Body of pancreas (tissue), 4 donors: ENCODE data around the gene TMEM131L. TPM values are rescaled to one million over a fixed set of nuclear protein-coding genes. Genes with fewer than 3 reads are reported as not detected.

Experiments used
- ATAC-seq: fragments of 150-250 bp; one replicate; pipeline ENCODE4 v1.9.1; 2016
- DNase-seq, 4 donors: peaks; one replicate each; pipeline ENCODE4 v3.0.0-alpha.2; 2019
- H3K27ac ChIP-seq, 4 donors: fragments of 200-600 bp; sonication (generic); 1 replicate in 3 of 4; 2 replicates in 1 of 4; pipeline versions ENCODE4 v1.5.1 to v1.6.1; 2016 to 2019; ENCODE audit warnings: mild to moderate bottlenecking in 1 of 4, mixed read lengths in 1 of 4, moderate library complexity in 1 of 4
- H3K27me3 ChIP-seq, 2 donors: fragments of 200-600 bp; sonication (generic); one replicate each; pipeline ENCODE4 v1.6.0; 2016; ENCODE audit warnings: mild to moderate bottlenecking in 1 of 2
- H3K36me3 ChIP-seq, 2 donors: fragments of 200-600 bp; sonication (generic); replicated peaks in 1 of 2; 2 replicates each; pipeline ENCODE4 v1.5.1; 2016; ENCODE audit warnings: low read depth in 2 of 2; ENCODE audit not compliant: insufficient read depth in 1 of 2
- H3K4me1 ChIP-seq: fragments of 200-600 bp; sonication (generic); one replicate; pipeline ENCODE4 v1.6.0; 2016
- H3K4me3 ChIP-seq, 2 donors: fragments of 200-600 bp; sonication (generic); 1 replicate in 1 of 2; 2 replicates in 1 of 2; pipeline ENCODE4 v1.5.1; 2016 to 2019
- H3K9me3 ChIP-seq, 3 donors: fragments of 200-600 bp; sonication (generic); 1 replicate in 2 of 3; 2 replicates in 1 of 3; pipeline ENCODE4 v1.5.1; 2016
- POLR2A ChIP-seq, 3 donors: fragments of 450-650 bp; IDR thresholded peaks; one replicate each; pipeline ENCODE4 v1.6.1; 2016; ENCODE audit warnings: antibody characterized with exemption in 3 of 3, mild to moderate bottlenecking in 2 of 3
- WGBS, 2 donors: methylation state at CpG; one replicate each; pipeline ENCODE4 v1.1.5; 2017; 5-methylcytosine and 5-hydroxymethylcytosine counted together
- intact Hi-C: fragments of 100-400 bp; cut with DNase I; formaldehyde crosslinking; loops from one replicate; pipeline ENCODE4 v1.15.1; 2023
- total RNA-seq, 2 donors: library from RNA; depleted of rRNA; stranded (reverse); fragments of >200 nt; gene quantifications; one replicate each; pipeline ENCODE4 v1.1.0, GENCODE V29; 2016
- TF ChIP-seq, protein P1 (sequence below), 7 experiments: fragments of 450-650 bp in 4 of 7; fragments of 200-600 bp in 3 of 7; sonication (generic) in 3 of 7; IDR thresholded peaks; one replicate each; pipeline ENCODE4 v1.5.1; 2016 to 2019; ENCODE audit warnings: antibody characterized with exemption in 7 of 7

The TMEM131L gene
- total RNA-seq, 2 donors from 2014 or later, result 47.1 to 63.6 TPM

DNA sequence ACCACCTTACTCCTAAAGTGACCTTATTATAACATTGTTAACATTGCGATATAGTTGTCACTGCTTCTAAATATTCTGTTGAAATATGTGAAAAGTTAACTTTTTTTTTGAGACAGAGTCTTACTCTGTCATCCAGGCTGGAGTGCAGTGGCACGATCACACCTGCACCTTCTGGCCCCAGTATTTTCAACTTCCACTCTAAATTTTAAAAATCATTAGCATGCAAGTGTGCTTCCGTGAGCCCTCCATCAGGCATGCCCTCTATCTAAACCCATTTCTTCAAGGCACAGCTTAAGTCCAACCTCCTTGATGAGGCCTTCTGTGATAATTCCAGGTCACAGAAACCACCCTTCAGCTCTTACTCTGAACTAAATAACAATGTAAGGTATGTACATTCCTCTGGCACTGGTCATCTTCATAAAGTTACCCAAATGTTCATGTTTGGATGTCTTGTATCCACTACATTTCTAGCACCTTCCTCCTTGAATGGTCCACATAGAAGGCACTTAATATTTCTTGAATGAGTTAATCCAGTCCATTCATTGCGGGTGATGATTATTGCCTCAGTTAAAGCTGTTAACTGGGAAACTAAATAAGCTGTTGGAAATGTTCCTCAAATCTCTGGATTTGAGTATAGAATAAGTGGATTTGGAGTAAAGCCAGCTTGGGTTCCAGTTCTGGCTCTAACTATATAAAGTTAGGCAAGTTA lies 38.6 kb upstream of the TMEM131L start:
- ATAC-seq (no peak), DNase-seq (no peak)
- H3K27me3 ChIP-seq, result no peaks in the 10 kb centered on the region
- no peaks in the 10 kb centered on the region for H3K4me1 ChIP-seq
- TF ChIP-seq, protein P1, sequence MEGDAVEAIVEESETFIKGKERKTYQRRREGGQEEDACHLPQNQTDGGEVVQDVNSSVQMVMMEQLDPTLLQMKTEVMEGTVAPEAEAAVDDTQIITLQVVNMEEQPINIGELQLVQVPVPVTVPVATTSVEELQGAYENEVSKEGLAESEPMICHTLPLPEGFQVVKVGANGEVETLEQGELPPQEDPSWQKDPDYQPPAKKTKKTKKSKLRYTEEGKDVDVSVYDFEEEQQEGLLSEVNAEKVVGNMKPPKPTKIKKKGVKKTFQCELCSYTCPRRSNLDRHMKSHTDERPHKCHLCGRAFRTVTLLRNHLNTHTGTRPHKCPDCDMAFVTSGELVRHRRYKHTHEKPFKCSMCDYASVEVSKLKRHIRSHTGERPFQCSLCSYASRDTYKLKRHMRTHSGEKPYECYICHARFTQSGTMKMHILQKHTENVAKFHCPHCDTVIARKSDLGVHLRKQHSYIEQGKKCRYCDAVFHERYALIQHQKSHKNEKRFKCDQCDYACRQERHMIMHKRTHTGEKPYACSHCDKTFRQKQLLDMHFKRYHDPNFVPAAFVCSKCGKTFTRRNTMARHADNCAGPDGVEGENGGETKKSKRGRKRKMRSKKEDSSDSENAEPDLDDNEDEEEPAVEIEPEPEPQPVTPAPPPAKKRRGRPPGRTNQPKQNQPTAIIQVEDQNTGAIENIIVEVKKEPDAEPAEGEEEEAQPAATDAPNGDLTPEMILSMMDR (IDR thresholded peaks at IDR 0.05), result no peak
- TF ChIP-seq POLR2A (IDR thresholded peaks at IDR 0.05), result no peak
- WGBS, 2 donors, result 90 to 96% methylated on average over 4 of the region's 4 CpGs
- H3K36me3 ChIP-seq, result no peaks in the 10 kb centered on the region
- H3K27ac ChIP-seq, result no peak overlapping the region
- H3K4me3 ChIP-seq, result no peak overlapping the region
- intact Hi-C loops, result no loop called here
- H3K9me3 ChIP-seq, result no peaks in the 10 kb centered on the region

DNA sequence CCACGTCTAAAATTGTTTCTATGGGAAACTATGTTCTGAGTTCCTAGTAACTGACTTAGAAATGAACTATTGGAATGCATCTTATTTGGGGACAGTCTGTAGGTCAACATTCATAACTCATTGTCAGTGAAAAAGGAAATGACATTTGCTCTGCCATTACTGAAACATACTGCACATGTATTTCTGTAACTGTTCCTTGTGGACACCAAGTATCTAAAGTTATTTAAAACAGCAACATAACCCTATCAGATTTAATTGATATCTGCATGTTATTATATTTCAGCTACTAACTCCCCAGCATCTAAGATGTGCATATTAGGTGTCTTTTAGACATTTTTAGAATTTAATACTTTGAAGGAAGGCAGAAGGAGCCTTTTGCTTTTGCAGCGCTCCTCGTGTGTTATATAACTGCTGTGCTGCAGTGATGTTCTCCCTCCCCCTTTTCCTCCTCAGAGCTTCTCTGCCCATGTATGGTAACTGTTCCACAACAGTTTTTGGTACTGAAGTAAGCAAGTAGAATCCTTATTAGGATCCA lies 37.2 kb upstream of the TMEM131L start:
- 63 to 72% methylated on average over 3 of the region's 3 CpGs for WGBS, 2 donors
- H3K27me3 ChIP-seq, result no peaks in the 10 kb centered on the region
- H3K27ac ChIP-seq, result no peak overlapping the region
- TF ChIP-seq POLR2A (IDR thresholded peaks at IDR 0.05), result no peak
- TF ChIP-seq, protein P1 (IDR thresholded peaks at IDR 0.05), result no peak
- H3K4me3 ChIP-seq, result no peak overlapping the region
- intact Hi-C loops, result no loop called here
- ATAC-seq (no peak), DNase-seq (no peak)
- H3K36me3 ChIP-seq, result no peaks in the 10 kb centered on the region
- peaks cover 8% of the 10 kb centered on the region for H3K4me1 ChIP-seq
- no peaks in the 10 kb centered on the region for H3K9me3 ChIP-seq

DNA sequence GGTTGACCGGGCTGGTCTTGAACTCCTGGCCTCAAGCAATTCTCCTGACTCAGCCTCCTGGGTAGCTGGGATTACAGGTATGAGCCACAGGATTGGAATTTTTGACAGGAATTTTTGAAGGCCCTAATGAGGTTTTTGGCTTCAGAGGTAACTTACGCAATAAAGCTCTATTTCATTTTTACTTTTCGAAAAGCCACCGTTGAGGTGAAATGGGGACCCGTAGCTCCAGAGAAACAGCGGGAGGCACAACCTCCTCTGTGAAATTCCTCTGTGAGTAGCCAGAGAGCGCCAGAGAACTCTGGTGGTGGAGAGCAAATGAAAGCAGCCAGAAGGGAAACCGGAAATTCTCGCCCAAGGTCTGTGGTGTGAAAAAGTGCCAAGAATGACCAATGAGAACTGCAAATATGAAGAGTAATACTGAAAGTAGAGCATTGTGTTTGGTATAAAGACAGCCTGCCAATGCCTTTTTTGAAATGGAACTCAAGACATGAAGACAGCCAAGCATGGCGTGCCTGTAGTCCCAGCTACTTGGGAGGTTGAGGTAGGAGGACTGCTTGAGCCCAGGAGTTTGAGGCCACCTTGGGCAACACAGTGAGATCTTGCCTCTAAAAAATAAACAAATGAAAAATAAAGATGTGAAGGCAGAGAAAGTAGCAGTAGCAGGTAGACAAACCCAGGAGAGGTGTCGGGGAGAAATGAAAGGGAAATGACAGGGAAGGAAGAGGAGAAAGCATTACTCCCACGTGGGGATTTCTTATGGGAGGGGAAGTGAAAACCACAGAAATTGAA lies 33.0 kb upstream of the TMEM131L start:
- H3K27ac ChIP-seq, result peak overlapping the region; percentile 33 to 83 (median 76)
- peaks cover 10% of the 10 kb centered on the region for H3K4me1 ChIP-seq
- 27 to 40% methylated on average over 12 of the region's 12 CpGs for WGBS, 2 donors
- no peak overlapping the region for H3K4me3 ChIP-seq
- H3K27me3 ChIP-seq, result no peaks in the 10 kb centered on the region
- intact Hi-C loops, result loop anchor here (10.0 kb wide), 1 partner anchor 142 kb away; no protein-coding TSS in a partner anchor
- peak; percentile 97 for ATAC-seq
- DNase-seq, result peak; percentile 87 to 94 (median 90)
- no peaks in the 10 kb centered on the region for H3K36me3 ChIP-seq
- H3K9me3 ChIP-seq, result no peaks in the 10 kb centered on the region
- TF ChIP-seq POLR2A (IDR thresholded peaks at IDR 0.05), result peak in 1 of 3 donors; percentile 24
- TF ChIP-seq, protein P1 (IDR thresholded peaks at IDR 0.05), result peak; percentile 69 to 97 (median 96)

DNA sequence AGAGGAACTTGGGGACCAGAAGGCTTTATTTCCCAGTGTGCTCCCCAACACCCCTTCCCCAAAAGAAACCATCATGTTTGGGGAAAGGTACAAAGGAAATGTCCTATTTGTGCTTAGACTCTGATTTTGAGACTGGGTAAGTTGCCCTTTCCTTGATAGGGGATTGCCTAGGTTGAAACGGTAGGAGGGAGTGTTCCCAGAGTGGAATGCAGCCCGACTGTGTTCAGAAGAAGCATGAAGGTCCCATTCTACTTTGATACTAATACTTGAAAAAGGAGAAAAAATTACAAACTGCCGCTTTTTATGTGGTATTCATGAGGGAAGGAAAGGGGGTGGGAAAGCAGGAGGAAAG lies 32.4 kb upstream of the TMEM131L start:
- no peak for TF ChIP-seq POLR2A (IDR thresholded peaks at IDR 0.05)
- TF ChIP-seq, protein P1 (IDR thresholded peaks at IDR 0.05), result no peak
- Histone ChIP-seq H3K4me3 (no peak overlapping the region), H3K27ac (peak overlapping the region; percentile 33 to 83 (median 76)), H3K9me3 (no peaks in the 10 kb centered on the region), H3K4me1 (peaks cover 10% of the 10 kb centered on the region), H3K27me3 (no peaks in the 10 kb centered on the region), H3K36me3 (no peaks in the 10 kb centered on the region)
- 36 to 39% methylated on average over 3 of the region's 3 CpGs for WGBS, 2 donors
- DNase-seq (no peak), ATAC-seq (no peak)
- intact Hi-C loops, result loop anchor here (10.0 kb wide), 1 partner anchor 141 kb away; no protein-coding TSS in a partner anchor
